ENCODE measurements around the gene EBF3. TPM values are rescaled to one million over a fixed set of nuclear protein-coding genes. Genes with fewer than 3 reads are reported as not detected.

The EBF3 gene
- total RNA-seq, 1 experiment from 2014 or later = 0.12 TPM

DNA sequence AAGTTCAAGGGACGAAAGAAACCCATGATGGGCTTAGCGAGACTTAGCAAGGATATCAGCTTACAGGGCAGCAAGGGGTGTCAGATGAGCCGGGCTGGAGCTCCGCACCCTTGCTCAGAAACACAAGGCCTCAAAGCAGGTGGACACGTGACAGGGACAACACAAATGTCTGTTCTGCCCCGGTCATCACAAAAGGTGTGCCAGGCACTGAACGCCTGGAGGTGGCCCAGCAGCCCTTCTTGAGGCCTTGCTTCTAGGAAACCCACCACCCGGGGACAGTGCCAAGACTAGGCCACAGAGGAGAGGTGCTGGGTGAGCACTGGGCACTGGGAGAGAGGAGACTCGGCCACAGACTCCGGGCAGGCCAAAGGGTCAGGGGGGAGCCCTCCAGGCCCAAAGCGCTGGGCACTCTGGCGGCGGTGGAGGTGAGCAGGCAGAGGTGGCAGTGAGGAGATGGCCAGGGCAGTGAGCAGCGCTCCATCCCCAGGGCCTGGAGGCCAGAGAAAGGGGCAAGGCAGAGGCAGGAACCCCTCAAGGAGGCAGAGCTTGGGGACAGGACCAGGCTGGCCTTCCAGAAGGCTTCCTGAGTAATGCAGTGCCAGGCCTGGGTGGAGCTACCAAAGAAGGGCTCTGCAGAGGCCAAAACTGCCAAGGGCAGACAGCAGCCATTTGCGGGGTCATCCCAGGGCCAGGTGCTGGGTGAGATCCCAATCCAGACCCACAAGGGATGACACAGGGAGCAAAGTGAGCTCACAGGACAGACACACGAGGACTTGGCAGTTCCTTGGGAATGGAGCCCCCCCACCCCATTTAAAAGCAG, 22.7 kb downstream of the EBF3 start:
- no TSS peak for BruUV-seq (replicated peaks)
- no peak overlapping the region for H3K4me2 ChIP-seq (ENCODE audit: low read length)
- H3K27ac ChIP-seq (ENCODE audit: low read depth, low read length) = no peak overlapping the region
- no peaks in the 10 kb centered on the region for H3K4me1 ChIP-seq (ENCODE audit: control insufficient read depth in 1 of 2, insufficient read depth in 2 of 2, low read length in 2 of 2)
- ChIA-PET RAD21 (ENCODE audit: low non-redundant PET in 1 of 2, low total read pairs in 2 of 2, uncharacterized antibody in 2 of 2, unreplicated experiment in 2 of 2) (no interaction called here), CTCF (no interaction called here), POLR2A (no interaction called here)
- no peak for DNase-seq (ENCODE audit: low read depth, low spot score)
- no peak for ATAC-seq
- no peaks in the 10 kb centered on the region for H3K9me2 ChIP-seq (ENCODE audit: insufficient read depth)
- no peak overlapping the region for H3K9ac ChIP-seq (ENCODE audit: low read length)
- H3K9me3 ChIP-seq (ENCODE audit: control insufficient read depth in 1 of 2, insufficient read depth in 1 of 2, low read depth in 1 of 2, low read length in 2 of 2) = no peaks in the 10 kb centered on the region
- no peaks in the 10 kb centered on the region for H3K27me3 ChIP-seq (ENCODE audit: insufficient read depth, low read length)
- no peaks in the 10 kb centered on the region for H3K36me3 ChIP-seq (ENCODE audit: control insufficient read depth in 1 of 2, insufficient read depth in 2 of 2, low read length in 2 of 2)
- intact Hi-C loops (cut with micrococcal nuclease) = no loop called here
- no peaks in the 10 kb centered on the region for H3K79me2 ChIP-seq (ENCODE audit: insufficient read depth, low read length)
- no peak overlapping the region for H2AFZ ChIP-seq (ENCODE audit: low read depth, low read length, poor library complexity, severe bottlenecking)
- no peak overlapping the region for H3K4me3 ChIP-seq (replicated peaks in 1 of 2; ENCODE audit: low read depth in 1 of 2, low read length in 2 of 2)
- TF ChIP-seq, protein P1, sequence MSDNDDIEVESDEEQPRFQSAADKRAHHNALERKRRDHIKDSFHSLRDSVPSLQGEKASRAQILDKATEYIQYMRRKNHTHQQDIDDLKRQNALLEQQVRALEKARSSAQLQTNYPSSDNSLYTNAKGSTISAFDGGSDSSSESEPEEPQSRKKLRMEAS (IDR thresholded peaks at IDR 0.05) = no peak
- no peak for TF ChIP-seq CBX3 (IDR thresholded peaks at IDR 0.05; ENCODE audit: low read depth)
- TF ChIP-seq FOSL1 (IDR thresholded peaks at IDR 0.05; ENCODE audit: low read depth) = no peak
- TF ChIP-seq POLR2A (IDR thresholded peaks at IDR 0.05; ENCODE audit: borderline replicate concordance, extremely low read depth, insufficient read depth, insufficient read length) = no peak
- TF ChIP-seq SIN3A (IDR thresholded peaks at IDR 0.05; ENCODE audit: low read depth) = no peak
- TF ChIP-seq ELF1 (IDR thresholded peaks at IDR 0.05; ENCODE audit: borderline replicate concordance, low read depth) = no peak
- TF ChIP-seq EZH2phosphoT487 (IDR thresholded peaks at IDR 0.05; ENCODE audit: borderline replicate concordance) = no peak
- no peak for TF ChIP-seq RAD21 (IDR thresholded peaks at IDR 0.05; ENCODE audit: low read depth)
- TF ChIP-seq, protein P2, sequence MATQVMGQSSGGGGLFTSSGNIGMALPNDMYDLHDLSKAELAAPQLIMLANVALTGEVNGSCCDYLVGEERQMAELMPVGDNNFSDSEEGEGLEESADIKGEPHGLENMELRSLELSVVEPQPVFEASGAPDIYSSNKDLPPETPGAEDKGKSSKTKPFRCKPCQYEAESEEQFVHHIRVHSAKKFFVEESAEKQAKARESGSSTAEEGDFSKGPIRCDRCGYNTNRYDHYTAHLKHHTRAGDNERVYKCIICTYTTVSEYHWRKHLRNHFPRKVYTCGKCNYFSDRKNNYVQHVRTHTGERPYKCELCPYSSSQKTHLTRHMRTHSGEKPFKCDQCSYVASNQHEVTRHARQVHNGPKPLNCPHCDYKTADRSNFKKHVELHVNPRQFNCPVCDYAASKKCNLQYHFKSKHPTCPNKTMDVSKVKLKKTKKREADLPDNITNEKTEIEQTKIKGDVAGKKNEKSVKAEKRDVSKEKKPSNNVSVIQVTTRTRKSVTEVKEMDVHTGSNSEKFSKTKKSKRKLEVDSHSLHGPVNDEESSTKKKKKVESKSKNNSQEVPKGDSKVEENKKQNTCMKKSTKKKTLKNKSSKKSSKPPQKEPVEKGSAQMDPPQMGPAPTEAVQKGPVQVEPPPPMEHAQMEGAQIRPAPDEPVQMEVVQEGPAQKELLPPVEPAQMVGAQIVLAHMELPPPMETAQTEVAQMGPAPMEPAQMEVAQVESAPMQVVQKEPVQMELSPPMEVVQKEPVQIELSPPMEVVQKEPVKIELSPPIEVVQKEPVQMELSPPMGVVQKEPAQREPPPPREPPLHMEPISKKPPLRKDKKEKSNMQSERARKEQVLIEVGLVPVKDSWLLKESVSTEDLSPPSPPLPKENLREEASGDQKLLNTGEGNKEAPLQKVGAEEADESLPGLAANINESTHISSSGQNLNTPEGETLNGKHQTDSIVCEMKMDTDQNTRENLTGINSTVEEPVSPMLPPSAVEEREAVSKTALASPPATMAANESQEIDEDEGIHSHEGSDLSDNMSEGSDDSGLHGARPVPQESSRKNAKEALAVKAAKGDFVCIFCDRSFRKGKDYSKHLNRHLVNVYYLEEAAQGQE (IDR thresholded peaks at IDR 0.05; ENCODE audit: low read depth) = no peak
- TF ChIP-seq POLR2AphosphoS5 (IDR thresholded peaks at IDR 0.05; ENCODE audit: low read depth, low read length) = no peak
- TF ChIP-seq, protein P3, sequence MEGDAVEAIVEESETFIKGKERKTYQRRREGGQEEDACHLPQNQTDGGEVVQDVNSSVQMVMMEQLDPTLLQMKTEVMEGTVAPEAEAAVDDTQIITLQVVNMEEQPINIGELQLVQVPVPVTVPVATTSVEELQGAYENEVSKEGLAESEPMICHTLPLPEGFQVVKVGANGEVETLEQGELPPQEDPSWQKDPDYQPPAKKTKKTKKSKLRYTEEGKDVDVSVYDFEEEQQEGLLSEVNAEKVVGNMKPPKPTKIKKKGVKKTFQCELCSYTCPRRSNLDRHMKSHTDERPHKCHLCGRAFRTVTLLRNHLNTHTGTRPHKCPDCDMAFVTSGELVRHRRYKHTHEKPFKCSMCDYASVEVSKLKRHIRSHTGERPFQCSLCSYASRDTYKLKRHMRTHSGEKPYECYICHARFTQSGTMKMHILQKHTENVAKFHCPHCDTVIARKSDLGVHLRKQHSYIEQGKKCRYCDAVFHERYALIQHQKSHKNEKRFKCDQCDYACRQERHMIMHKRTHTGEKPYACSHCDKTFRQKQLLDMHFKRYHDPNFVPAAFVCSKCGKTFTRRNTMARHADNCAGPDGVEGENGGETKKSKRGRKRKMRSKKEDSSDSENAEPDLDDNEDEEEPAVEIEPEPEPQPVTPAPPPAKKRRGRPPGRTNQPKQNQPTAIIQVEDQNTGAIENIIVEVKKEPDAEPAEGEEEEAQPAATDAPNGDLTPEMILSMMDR (IDR thresholded peaks at IDR 0.05 in 2 of 3, conservative IDR thresholded peaks at IDR 0.05 in 1 of 3; ENCODE audit: borderline replicate concordance in 1 of 3, insufficient read depth in 1 of 3, low read depth in 2 of 3, low read length in 2 of 3) = no peak
- TF ChIP-seq TCF7L2 (IDR thresholded peaks at IDR 0.05; ENCODE audit: borderline replicate concordance, extremely low read depth, insufficient read depth, insufficient read length) = no peak
- TF ChIP-seq, protein P4, sequence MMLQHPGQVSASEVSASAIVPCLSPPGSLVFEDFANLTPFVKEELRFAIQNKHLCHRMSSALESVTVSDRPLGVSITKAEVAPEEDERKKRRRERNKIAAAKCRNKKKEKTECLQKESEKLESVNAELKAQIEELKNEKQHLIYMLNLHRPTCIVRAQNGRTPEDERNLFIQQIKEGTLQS (IDR thresholded peaks at IDR 0.05) = no peak
- no peaks in the 10 kb centered on the region for H4K20me1 ChIP-seq (ENCODE audit: insufficient read depth)

All from HCT116 (cell line).